GM18909 (cell line): ENCODE results near the gene HES2.
"Not testable (repeated sequence)": the region's sequence is repeated elsewhere in the genome, so short reads cannot be mapped to it uniquely, and the experiment has no call there.

Experiments
- ATAC-seq: cut with Tn5 transposase; IDR thresholded peaks from one replicate; pipeline ENCODE4 v1.9.1; 2021; ENCODE audit warnings: mild to moderate bottlenecking; ENCODE audit not compliant: unreplicated experiment, poor library complexity

HES2 gene

GRCh38 chr1:6392809-6393399, 26.8 kb downstream of the HES2 start:
- ATAC-seq: no peak

GRCh38 chr1:6391951-6392808, 27.5 kb downstream of the HES2 start:
- ATAC-seq: no peak

GRCh38 chr1:6389971-6390370, 29.7 kb downstream of the HES2 start:
- ATAC-seq: no peak

- ATAC-seq: no peak
Observed at GRCh38 chr1:6386371-6386949, 33.3 kb downstream of the HES2 start.

GRCh38 chr1:6385488-6386191, 34.1 kb downstream of the HES2 start:
- no peak for ATAC-seq

GRCh38 chr1:6384962-6385361, 34.8 kb downstream of the HES2 start:
- no peak for ATAC-seq

- ATAC-seq: no peak
Observed at GRCh38 chr1:6384135-6384534, 35.6 kb downstream of the HES2 start.

GRCh38 chr1:6380037-6380436, 39.7 kb downstream of the HES2 start:
- ATAC-seq: no peak

- ATAC-seq: no peak
Observed at GRCh38 chr1:6378096-6378746, 41.5 kb downstream of the HES2 start.

- ATAC-seq: no peak
Observed at GRCh38 chr1:6373961-6374720, 45.6 kb downstream of the HES2 start.

- not testable (repeated sequence) for ATAC-seq
Observed at GRCh38 chr1:6372236-6372635, 47.5 kb downstream of the HES2 start.

- ATAC-seq: no peak
Observed at GRCh38 chr1:6370006-6370405, 49.7 kb downstream of the HES2 start.

GRCh38 chr1:6367381-6368012, 52.2 kb downstream of the HES2 start:
- ATAC-seq: no peak

GRCh38 chr1:6365047-6365446, 54.7 kb downstream of the HES2 start:
- no peak for ATAC-seq

GRCh38 chr1:6363085-6363884, 56.4 kb downstream of the HES2 start:
- ATAC-seq: not testable (repeated sequence)
